ENCODE measurements around the gene MRPL23.

The MRPL23 gene

GRCh38 chr11:1909524-1909923 lies 37.6 kb upstream of the MRPL23 start:
- H3K4me3 ChIP-seq (ENCODE audit: control insufficient read depth, low read depth, low read length), result no peak overlapping the region
- DNase-seq (ENCODE audit: low read depth), result no peak
- no peak for TF ChIP-seq CTCF (conservative IDR thresholded peaks at IDR 0.05; ENCODE audit: control insufficient read depth, insufficient read depth, low read depth, low read length)

- no peak overlapping the region for H3K4me3 ChIP-seq (ENCODE audit: control insufficient read depth, low read depth, low read length)
- TF ChIP-seq CTCF (conservative IDR thresholded peaks at IDR 0.05; ENCODE audit: control insufficient read depth, insufficient read depth, low read depth, low read length), result no peak
- no peak for DNase-seq (ENCODE audit: low read depth)
These were observed 34.7 kb upstream of the MRPL23 start for GRCh38 chr11:1912289-1912878.

- no peak for TF ChIP-seq CTCF (conservative IDR thresholded peaks at IDR 0.05; ENCODE audit: control insufficient read depth, insufficient read depth, low read depth, low read length)
- no peak for DNase-seq (ENCODE audit: low read depth)
- H3K4me3 ChIP-seq (ENCODE audit: control insufficient read depth, low read depth, low read length), result no peak overlapping the region
These were observed 33.7 kb upstream of the MRPL23 start for GRCh38 chr11:1913271-1914060.

- TF ChIP-seq CTCF (conservative IDR thresholded peaks at IDR 0.05; ENCODE audit: control insufficient read depth, insufficient read depth, low read depth, low read length), result no peak
- DNase-seq (ENCODE audit: low read depth), result no peak
- no peak overlapping the region for H3K4me3 ChIP-seq (ENCODE audit: control insufficient read depth, low read depth, low read length)
These were observed 31.4 kb upstream of the MRPL23 start for GRCh38 chr11:1915795-1916131.

GRCh38 chr11:1916132-1916985 lies 30.8 kb upstream of the MRPL23 start:
- H3K4me3 ChIP-seq (ENCODE audit: control insufficient read depth, low read depth, low read length), result no peak overlapping the region
- no peak for TF ChIP-seq CTCF (conservative IDR thresholded peaks at IDR 0.05; ENCODE audit: control insufficient read depth, insufficient read depth, low read depth, low read length)
- no peak for DNase-seq (ENCODE audit: low read depth)

GRCh38 chr11:1916986-1917522 lies 30.1 kb upstream of the MRPL23 start:
- H3K4me3 ChIP-seq (ENCODE audit: control insufficient read depth, low read depth, low read length), result no peak overlapping the region
- no peak for DNase-seq (ENCODE audit: low read depth)
- TF ChIP-seq CTCF (conservative IDR thresholded peaks at IDR 0.05; ENCODE audit: control insufficient read depth, insufficient read depth, low read depth, low read length), result no peak

Data from fibroblast of mammary gland (primary cell).